Suprapubic skin (tissue), 4 donors: Measurements from ENCODE around the gene EPB41. TPM values are rescaled to one million over a fixed set of nuclear protein-coding genes. Genes with fewer than 3 reads are reported as not detected.

Experiments
- DNase-seq, 2 donors: peaks; one replicate each; pipeline ENCODE4 v3.0.0-alpha.2; 2019; ENCODE audit warnings: low spot score in 2 of 2
- H3K27ac ChIP-seq: fragments of 200-600 bp; sonication (generic); one replicate; pipeline ENCODE4 v1.5.1; 2019
- H3K27me3 ChIP-seq: fragments of 200-600 bp; sonication (generic); one replicate; pipeline ENCODE4 v1.5.1; 2019
- H3K36me3 ChIP-seq: fragments of 200-600 bp; sonication (generic); one replicate; pipeline ENCODE4 v1.5.1; 2019
- H3K4me1 ChIP-seq: fragments of 200-600 bp; sonication (generic); one replicate; pipeline ENCODE4 v1.5.1; 2019
- H3K4me3 ChIP-seq: fragments of 200-600 bp; sonication (generic); one replicate; pipeline ENCODE4 v1.5.1; 2019; ENCODE audit warnings: mild to moderate bottlenecking
- H3K9me3 ChIP-seq: fragments of 200-600 bp; sonication (generic); one replicate; pipeline ENCODE4 v1.5.1; 2019
- CTCF ChIP-seq, 2 donors: fragments of 200-600 bp in 1 of 2; fragments of 450-650 bp in 1 of 2; sonication (generic) in 1 of 2; IDR thresholded peaks; one replicate each; pipeline ENCODE4 v1.5.1; 2016 to 2019; ENCODE audit warnings: antibody characterized with exemption in 2 of 2, mild to moderate bottlenecking in 1 of 2, moderate library complexity in 1 of 2
- EP300 ChIP-seq: sonication (generic); formaldehyde crosslinking; IDR thresholded peaks from one replicate; pipeline ENCODE4 v1.6.1; 2017; ENCODE audit warnings: antibody characterized with exemption
- POLR2A ChIP-seq, 2 donors: fragments of 450-650 bp; IDR thresholded peaks; one replicate each; pipeline ENCODE4 v1.6.1; 2017; ENCODE audit warnings: antibody characterized with exemption in 2 of 2, mild to moderate bottlenecking in 2 of 2, moderate library complexity in 2 of 2
- POLR2AphosphoS5 ChIP-seq, 3 donors: sonication (generic); formaldehyde crosslinking; IDR thresholded peaks; one replicate each; pipeline ENCODE4 v1.6.1; 2017; ENCODE audit warnings: antibody characterized with exemption in 3 of 3
- WGBS: methylation state at CpG from one replicate; pipeline ENCODE4 v1.1.5; 2018; 5-methylcytosine and 5-hydroxymethylcytosine counted together
- total RNA-seq, 4 donors: library from RNA; depleted of rRNA; stranded (reverse); fragments of >200 nt; gene quantifications; one replicate each; pipeline ENCODE4 v1.1.0, GENCODE V29; 2016

Gene EPB41
- total RNA-seq, 4 donors from 2014 or later, result 45.7 to 79.5 (median 67.1) TPM

GRCh38 chr1:29166291-29166878 is 252.0 kb downstream of the EPB41 start:
- TF ChIP-seq POLR2A (IDR thresholded peaks at IDR 0.05) (no peak), EP300 (no peak), POLR2AphosphoS5 (IDR thresholded peaks at IDR 0.05) (no peak), CTCF (IDR thresholded peaks at IDR 0.05) (no peak)
- no peaks in the 10 kb centered on the region for H3K9me3 ChIP-seq
- peaks cover 63% of the 10 kb centered on the region for H3K36me3 ChIP-seq
- H3K4me1 ChIP-seq, result peaks cover 49% of the 10 kb centered on the region
- no peak for DNase-seq
- H3K27ac ChIP-seq, result no peak overlapping the region
- H3K4me3 ChIP-seq, result no peak overlapping the region
- H3K27me3 ChIP-seq, result no peaks in the 10 kb centered on the region
- 59% methylated on average over 5 of the region's 9 CpGs for WGBS

- H3K36me3 ChIP-seq, result peaks cover 51% of the 10 kb centered on the region
- WGBS, result 96% methylated on average over 9 of the region's 9 CpGs
Measured at GRCh38 chr1:29167904-29168303, 253.5 kb downstream of the EPB41 start.

More at GRCh38 chr1:29167904-29168303, 253.5 kb downstream of the EPB41 start:
- TF ChIP-seq POLR2AphosphoS5 (IDR thresholded peaks at IDR 0.05), result no peak
- TF ChIP-seq POLR2A (IDR thresholded peaks at IDR 0.05), result no peak
- no peak for TF ChIP-seq CTCF (IDR thresholded peaks at IDR 0.05)
- no peak for TF ChIP-seq EP300
- Histone ChIP-seq H3K9me3 (no peaks in the 10 kb centered on the region), H3K27ac (no peak overlapping the region), H3K4me1 (peaks cover 43% of the 10 kb centered on the region), H3K27me3 (no peaks in the 10 kb centered on the region), H3K4me3 (no peak overlapping the region)
- DNase-seq, result no peak

Other genes with a start within 250 kb of the EPB41 start
- gene GMEB1, start 245.8 kb upstream of the EPB41 start, total RNA-seq, result 10 to 100 TPM; 11.6 to 17.4 (median 14.5) TPM
- gene YTHDF2, start 177.6 kb upstream of the EPB41 start, total RNA-seq, result 100 to 1,000 TPM in 1 of 4 donors, 10 to 100 TPM in 3; 64.8 to 120 (median 84.9) TPM
- not detected for gene OPRD1, start 102.4 kb upstream of the EPB41 start, total RNA-seq
- gene TMEM200B, start 209.3 kb downstream of the EPB41 start, total RNA-seq, result 1 to 10 TPM; 2.5 to 5.7 (median 3.8) TPM